WI38 (cell line): Measurements from ENCODE around the gene MTMR8.
"Not testable (repeated sequence)": the region's sequence is repeated elsewhere in the genome, so short reads cannot be mapped to it uniquely, and the experiment has no call there.

Source experiments
- H3K4me3 ChIP-seq: 2 replicates; pipeline ENCODE4 v1.5.1; 2011; ENCODE audit warnings: low read depth, mild to moderate bottlenecking, control low read depth, low read length
- TF ChIP-seq, protein P1 (sequence below): IDR thresholded peaks from 2 replicates; pipeline ENCODE4 v1.5.1; 2012; ENCODE audit warnings: low read depth, mild to moderate bottlenecking, control low read depth, low read length

Gene MTMR8

DNA sequence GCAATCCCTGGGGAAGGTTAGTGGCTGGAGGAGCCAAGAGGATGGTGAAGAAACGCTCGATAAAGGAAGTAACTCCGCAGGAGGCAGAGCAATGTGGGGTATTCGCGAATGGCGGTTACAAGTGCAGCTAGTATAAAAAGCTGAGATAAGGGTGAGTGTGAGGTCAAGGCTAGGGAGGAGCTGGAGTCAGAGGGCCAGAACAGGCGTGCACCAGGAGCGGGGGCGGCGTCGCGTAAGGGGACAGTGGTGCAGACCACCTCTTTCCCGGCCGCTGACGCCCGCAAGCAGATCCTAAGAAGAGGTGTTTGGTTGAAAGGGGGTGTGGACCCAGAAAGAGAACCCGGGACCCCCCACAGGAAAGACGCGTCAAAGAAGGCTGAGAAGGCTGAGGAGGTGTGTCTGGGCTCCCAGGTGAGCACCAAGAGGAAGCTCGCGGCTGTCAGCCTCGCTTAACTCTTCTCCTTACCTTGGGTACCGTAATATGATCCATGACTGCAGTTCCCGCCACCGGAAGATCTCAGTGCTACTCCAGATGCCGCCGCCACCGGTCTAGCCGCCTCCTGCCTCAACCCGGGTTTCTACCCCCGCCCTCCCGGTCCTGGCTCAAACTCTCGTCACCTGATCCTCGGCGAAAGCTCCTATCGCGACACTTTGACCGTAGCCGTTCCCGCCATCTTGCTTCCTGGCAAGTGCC is at the start of gene MTMR8:
TSS of gene MTMR8 (minus strand) at position 579 of the 694 bp plus-strand sequence. CDS start at position 490, 89 bp downstream.
- H3K4me3 ChIP-seq = no peak within 1 kb of the TSS

DNA sequence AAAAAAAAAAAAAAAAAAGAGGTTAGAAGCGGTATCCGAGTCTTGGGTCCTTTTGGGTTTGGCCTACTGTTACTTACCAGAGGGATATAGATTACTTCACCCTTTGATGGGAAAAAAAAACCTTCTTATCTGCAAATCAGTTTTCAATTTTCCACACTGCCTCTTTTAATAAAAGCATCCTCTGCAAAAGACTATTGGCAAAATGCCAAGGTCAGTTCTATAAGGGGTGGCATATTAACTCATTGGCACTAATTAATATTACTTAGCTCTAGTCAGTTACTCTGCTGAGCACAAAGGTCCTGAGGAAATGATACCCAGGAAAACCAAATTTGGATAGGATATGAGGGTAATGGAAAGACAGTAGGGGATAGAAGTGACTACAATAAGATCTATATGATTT is 44.3 kb upstream of the MTMR8 start:
- TF ChIP-seq, protein P1, sequence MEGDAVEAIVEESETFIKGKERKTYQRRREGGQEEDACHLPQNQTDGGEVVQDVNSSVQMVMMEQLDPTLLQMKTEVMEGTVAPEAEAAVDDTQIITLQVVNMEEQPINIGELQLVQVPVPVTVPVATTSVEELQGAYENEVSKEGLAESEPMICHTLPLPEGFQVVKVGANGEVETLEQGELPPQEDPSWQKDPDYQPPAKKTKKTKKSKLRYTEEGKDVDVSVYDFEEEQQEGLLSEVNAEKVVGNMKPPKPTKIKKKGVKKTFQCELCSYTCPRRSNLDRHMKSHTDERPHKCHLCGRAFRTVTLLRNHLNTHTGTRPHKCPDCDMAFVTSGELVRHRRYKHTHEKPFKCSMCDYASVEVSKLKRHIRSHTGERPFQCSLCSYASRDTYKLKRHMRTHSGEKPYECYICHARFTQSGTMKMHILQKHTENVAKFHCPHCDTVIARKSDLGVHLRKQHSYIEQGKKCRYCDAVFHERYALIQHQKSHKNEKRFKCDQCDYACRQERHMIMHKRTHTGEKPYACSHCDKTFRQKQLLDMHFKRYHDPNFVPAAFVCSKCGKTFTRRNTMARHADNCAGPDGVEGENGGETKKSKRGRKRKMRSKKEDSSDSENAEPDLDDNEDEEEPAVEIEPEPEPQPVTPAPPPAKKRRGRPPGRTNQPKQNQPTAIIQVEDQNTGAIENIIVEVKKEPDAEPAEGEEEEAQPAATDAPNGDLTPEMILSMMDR = no peak
- no peak overlapping the region for H3K4me3 ChIP-seq

More for the DNA sequence above, at the start of gene MTMR8:
- TF ChIP-seq, protein P1 = no peak

DNA sequence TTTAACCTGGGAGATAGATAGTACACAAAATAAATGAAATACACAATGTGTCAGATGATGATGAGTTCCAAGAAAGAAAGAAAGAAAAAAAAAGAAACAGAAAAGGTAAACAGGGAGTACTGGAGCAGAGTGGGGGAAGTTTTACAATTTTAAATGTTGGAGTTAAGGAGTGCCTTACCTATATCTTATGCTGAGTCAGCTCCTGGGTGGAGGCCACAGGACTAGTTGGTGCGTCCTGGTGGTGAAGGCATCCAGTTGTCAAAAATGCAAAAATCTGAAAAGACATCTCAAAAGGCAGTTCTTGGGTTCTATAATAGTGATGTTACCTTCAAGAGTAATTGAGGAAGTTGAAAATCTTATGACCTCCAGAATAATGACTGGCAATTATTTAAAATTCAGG is 42.4 kb upstream of the MTMR8 start:
- TF ChIP-seq, protein P1 = no peak
- H3K4me3 ChIP-seq = no peak overlapping the region

DNA sequence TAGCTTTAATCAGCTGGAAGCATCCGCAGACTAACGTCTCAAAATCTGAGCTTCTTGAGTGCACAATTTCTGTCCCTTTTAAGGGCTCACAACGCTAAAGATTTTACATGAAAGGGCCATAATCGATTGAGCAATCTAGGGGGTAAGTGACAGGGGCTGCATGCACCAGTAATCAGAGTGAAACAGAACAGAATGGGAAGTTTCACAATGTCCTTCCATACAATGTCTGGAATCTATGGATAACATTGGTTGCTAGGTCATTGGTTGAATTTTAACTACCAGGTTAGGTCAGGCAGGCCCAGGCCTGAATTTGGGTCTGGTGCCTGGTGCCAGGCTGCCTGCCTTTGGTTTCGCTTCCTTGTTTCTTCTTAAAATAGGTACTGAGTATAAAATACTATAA is 42.0 kb upstream of the MTMR8 start:
- no peak overlapping the region for H3K4me3 ChIP-seq

DNA sequence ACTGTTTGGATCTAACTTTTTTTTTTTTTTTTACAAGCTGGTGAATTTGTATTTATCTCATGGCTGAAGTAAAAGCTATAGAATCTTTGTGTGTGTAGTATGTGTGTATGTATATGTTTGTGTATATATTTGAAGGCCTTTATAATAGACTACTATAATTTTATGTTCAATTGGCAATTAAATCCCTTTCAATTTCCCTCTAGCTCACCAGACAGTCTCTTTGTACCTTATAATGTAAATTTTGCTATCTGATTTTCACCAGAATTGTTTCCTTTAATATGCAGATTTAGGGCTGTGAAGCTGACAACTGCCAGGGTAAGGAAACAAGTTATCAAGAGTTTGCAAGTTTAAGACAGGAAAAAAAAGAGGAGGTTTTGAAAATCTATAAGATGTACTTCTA is 33.1 kb upstream of the MTMR8 start:
- TF ChIP-seq, protein P1 = no peak
- no peak overlapping the region for H3K4me3 ChIP-seq

More for the DNA sequence above, 42.0 kb upstream of the MTMR8 start:
- TF ChIP-seq, protein P1 = no peak

DNA sequence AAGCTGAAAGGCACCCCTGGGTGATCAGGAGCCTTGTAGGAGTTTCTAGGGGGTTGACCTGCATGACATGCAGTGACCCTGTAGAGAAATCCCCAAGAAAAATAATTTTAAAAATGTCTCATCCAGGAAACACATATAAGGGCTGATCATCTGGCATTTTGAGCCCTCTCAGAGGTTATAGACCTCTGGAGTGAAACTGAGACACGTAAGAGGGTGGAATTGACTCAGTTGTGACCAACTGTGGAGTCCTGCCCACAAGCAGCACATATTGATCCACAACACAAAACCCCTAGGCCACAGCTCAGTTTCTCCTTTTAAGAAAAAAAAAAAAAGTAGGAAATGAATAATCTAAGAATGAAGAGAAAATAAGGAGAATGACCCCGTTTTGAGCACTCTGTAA is 32.5 kb upstream of the MTMR8 start:
- no peak overlapping the region for H3K4me3 ChIP-seq

DNA sequence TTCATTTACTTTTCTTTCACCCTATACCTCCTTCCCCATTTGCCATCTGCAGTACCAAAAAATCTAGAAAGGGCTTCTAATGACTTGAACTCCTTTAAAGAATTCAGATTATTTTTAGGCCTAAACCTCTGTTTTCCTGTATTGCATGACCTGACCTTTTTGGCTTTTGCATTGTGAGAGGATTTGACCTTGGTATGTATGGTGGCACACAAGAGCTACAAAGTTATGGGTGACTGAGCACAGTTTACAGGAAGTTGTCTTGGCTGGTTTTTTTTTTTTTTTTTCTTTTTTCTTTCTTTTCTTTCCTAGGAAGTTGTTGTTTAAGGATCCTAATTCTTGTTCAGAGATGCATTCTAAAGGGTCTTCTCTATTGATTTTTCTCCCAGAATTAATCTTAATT is 32.0 kb upstream of the MTMR8 start:
- H3K4me3 ChIP-seq = no peak overlapping the region

More for the DNA sequence above, 32.5 kb upstream of the MTMR8 start:
- TF ChIP-seq, protein P1 = no peak

DNA sequence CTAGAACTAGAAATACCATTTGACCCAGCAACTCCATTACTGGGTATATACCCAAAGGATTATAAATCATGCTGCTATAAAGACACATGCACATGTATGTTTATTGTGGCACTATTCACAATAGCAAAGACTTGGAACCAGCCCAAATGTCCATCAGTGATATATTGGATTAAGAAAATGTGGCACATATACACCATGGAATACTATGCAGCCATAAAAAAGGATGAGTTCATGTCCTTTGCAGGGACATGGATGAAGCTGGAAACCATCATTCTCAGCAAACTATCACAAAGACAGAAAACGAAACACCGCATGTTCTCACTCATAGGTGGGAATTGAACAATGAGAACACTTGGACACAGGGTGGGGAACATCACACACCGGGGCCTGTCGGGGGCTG is 14.5 kb upstream of the MTMR8 start:
- H3K4me3 ChIP-seq = not testable (repeated sequence)

More for the DNA sequence above, 32.0 kb upstream of the MTMR8 start:
- TF ChIP-seq, protein P1 = no peak
